RWPE2 (cell line): ENCODE measurements around the gene LIMCH1.
"Not testable (repeated sequence)": the region's sequence is repeated elsewhere in the genome, so short reads cannot be mapped to it uniquely, and the experiment has no call there.

Experiments
- ATAC-seq: fragments of 200-7000 bp; cut with Tn5 transposase; 3 replicates; pipeline ENCODE4 v1.9.1; 2021; ENCODE audit warnings: low read depth
- DNase-seq: peaks from one replicate; pipeline ENCODE4 v3.0.0-alpha.2; 2020; ENCODE audit warnings: low spot score
- H3K27ac ChIP-seq: fragments of 450-650 bp; 2 replicates; pipeline ENCODE4 v1.5.1; 2017; ENCODE audit warnings: mild to moderate bottlenecking; ENCODE audit not compliant: poor library complexity, severe bottlenecking
- H3K27me3 ChIP-seq: fragments of 250-450 bp; sonication (Bioruptor Pico); 2 replicates; pipeline ENCODE4 v1.5.1; 2021; ENCODE audit warnings: mild to moderate bottlenecking, moderate library complexity; ENCODE audit not compliant: insufficient read depth, poor library complexity, severe bottlenecking
- H3K36me3 ChIP-seq: fragments of 250-450 bp; sonication (Bioruptor Pico); 2 replicates; pipeline ENCODE4 v1.5.1; 2020; ENCODE audit warnings: low read depth, mild to moderate bottlenecking, moderate library complexity
- H3K4me1 ChIP-seq: fragments of 250-450 bp; sonication (Bioruptor Pico); 2 replicates; pipeline ENCODE4 v1.5.1; 2021; ENCODE audit warnings: mild to moderate bottlenecking, moderate library complexity; ENCODE audit not compliant: insufficient read depth, poor library complexity, severe bottlenecking
- H3K4me3 ChIP-seq: fragments of 250-450 bp; sonication (Bioruptor Pico); 2 replicates; pipeline ENCODE4 v1.5.1; 2021; ENCODE audit warnings: mild to moderate bottlenecking, moderate library complexity; ENCODE audit not compliant: severe bottlenecking
- H3K9me3 ChIP-seq: fragments of 250-450 bp; sonication (Bioruptor Pico); 2 replicates; pipeline ENCODE4 v1.5.1; 2021; ENCODE audit warnings: mild to moderate bottlenecking, moderate library complexity; ENCODE audit not compliant: severe bottlenecking
- CTCF ChIP-seq: fragments of 450-650 bp; IDR thresholded peaks from one replicate; pipeline ENCODE4 v1.5.1; 2017; ENCODE audit warnings: mild to moderate bottlenecking, moderate library complexity; ENCODE audit not compliant: poor library complexity, severe bottlenecking

Gene LIMCH1

GRCh38 chr4:41702770-41703169, 164.8 kb downstream of the LIMCH1 start:
- TF ChIP-seq CTCF = no peak
- H3K9me3 ChIP-seq = no peaks in the 10 kb centered on the region
- H3K4me3 ChIP-seq = no peak overlapping the region
- H3K36me3 ChIP-seq = no peaks in the 10 kb centered on the region; the same call in 1 of the 2 replicates
- DNase-seq = no peak
- no peaks in the 10 kb centered on the region for H3K4me1 ChIP-seq
- ATAC-seq = no peak
- no peak overlapping the region for H3K27ac ChIP-seq
- H3K27me3 ChIP-seq = no peaks in the 10 kb centered on the region

GRCh38 chr4:41703785-41704184, 165.8 kb downstream of the LIMCH1 start:
- ATAC-seq (no peak), DNase-seq (no peak)
- Histone ChIP-seq H3K27ac (no peak overlapping the region), H3K27me3 (no peaks in the 10 kb centered on the region), H3K9me3 (no peaks in the 10 kb centered on the region), H3K36me3 (no peaks in the 10 kb centered on the region; the same call in 1 of the 2 replicates), H3K4me1 (peaks cover under 1% of the 10 kb centered on the region), H3K4me3 (no peak overlapping the region)
- no peak for TF ChIP-seq CTCF

GRCh38 chr4:41709844-41710481, 172.0 kb downstream of the LIMCH1 start:
- no peaks in the 10 kb centered on the region for H3K27me3 ChIP-seq
- no peaks in the 10 kb centered on the region for H3K9me3 ChIP-seq
- H3K4me3 ChIP-seq = no peak overlapping the region
- no peaks in the 10 kb centered on the region for H3K36me3 ChIP-seq
- H3K27ac ChIP-seq = peak overlapping the region; percentile 79
- DNase-seq = no peak
- TF ChIP-seq CTCF = no peak
- peak; percentile 87 for ATAC-seq
- H3K4me1 ChIP-seq = peaks cover 35% of the 10 kb centered on the region

- Histone ChIP-seq H3K27ac (peak overlapping the region; percentile 79), H3K4me1 (peaks cover 35% of the 10 kb centered on the region)
- not testable (repeated sequence) for H3K27me3 ChIP-seq, H3K4me3 ChIP-seq, ATAC-seq, DNase-seq, H3K9me3 ChIP-seq, H3K36me3 ChIP-seq
These were observed 173.7 kb downstream of the LIMCH1 start for GRCh38 chr4:41711654-41712053.

- H3K4me3 ChIP-seq = no peak overlapping the region
- peak overlapping the region; percentile 79 for H3K27ac ChIP-seq
- TF ChIP-seq CTCF = no peak
- ATAC-seq (peak; percentile 73), DNase-seq (no peak)
- H3K9me3 ChIP-seq = no peaks in the 10 kb centered on the region
- H3K27me3 ChIP-seq = no peaks in the 10 kb centered on the region
- peaks cover 35% of the 10 kb centered on the region for H3K4me1 ChIP-seq
- H3K36me3 ChIP-seq = no peaks in the 10 kb centered on the region
These were observed 174.5 kb downstream of the LIMCH1 start for GRCh38 chr4:41712425-41712824.
